HFFc6 (cell line): ENCODE data around the gene PCDHGA8. TPM values are rescaled to one million over a fixed set of nuclear protein-coding genes. Genes with fewer than 3 reads are reported as not detected.

Experiments used
- DNase-seq: peaks from one replicate; pipeline ENCODE4 v3.0.0-alpha.2; 2018
- H3K27ac Mint-ChIP-seq: 2 replicates; pipeline ENCODE4 v1.8.0; 2020; ENCODE audit warnings: mild to moderate bottlenecking, mixed read lengths
- H3K27me3 Mint-ChIP-seq: 2 replicates; pipeline ENCODE4 v1.8.0; 2021; ENCODE audit warnings: mild to moderate bottlenecking, moderate library complexity, mixed read lengths; ENCODE audit not compliant: insufficient read depth
- H3K36me3 Mint-ChIP-seq: 2 replicates; pipeline ENCODE4 v1.8.0; 2021; ENCODE audit warnings: low read depth, mixed read lengths
- H3K4me1 Mint-ChIP-seq: 2 replicates; pipeline ENCODE4 v1.8.0; 2020; ENCODE audit warnings: low read depth, mixed read lengths
- H3K4me3 Mint-ChIP-seq: 2 replicates; pipeline ENCODE4 v1.8.0; 2020; ENCODE audit warnings: mild to moderate bottlenecking, moderate library complexity, mixed read lengths
- H3K9me3 Mint-ChIP-seq: 2 replicates; pipeline ENCODE4 v1.8.0; 2020; ENCODE audit warnings: mild to moderate bottlenecking, mixed read lengths
- CTCF ChIP-seq: fragments of 200-600 bp; sonication (generic); IDR thresholded peaks from 2 replicates; pipeline ENCODE4 v1.5.0; 2021; ENCODE audit warnings: antibody characterized with exemption, mild to moderate bottlenecking
- total RNA-seq, 6 experiments: library from RNA; stranded (reverse); fragmentation: NEBNext Ultra II Directional; extraction: Animal tissue kit (Norgen Biotek cat#: 25700); gene quantifications; 2 replicates in 1 of 6; 3 replicates in 5 of 6; pipeline ENCODE4 v1.2.3, GENCODE V29; 2021

PCDHGA8 gene
- total RNA-seq, 6 experiments from 2014 or later: 0.52 to 1.0 (median 0.90) TPM

DNA sequence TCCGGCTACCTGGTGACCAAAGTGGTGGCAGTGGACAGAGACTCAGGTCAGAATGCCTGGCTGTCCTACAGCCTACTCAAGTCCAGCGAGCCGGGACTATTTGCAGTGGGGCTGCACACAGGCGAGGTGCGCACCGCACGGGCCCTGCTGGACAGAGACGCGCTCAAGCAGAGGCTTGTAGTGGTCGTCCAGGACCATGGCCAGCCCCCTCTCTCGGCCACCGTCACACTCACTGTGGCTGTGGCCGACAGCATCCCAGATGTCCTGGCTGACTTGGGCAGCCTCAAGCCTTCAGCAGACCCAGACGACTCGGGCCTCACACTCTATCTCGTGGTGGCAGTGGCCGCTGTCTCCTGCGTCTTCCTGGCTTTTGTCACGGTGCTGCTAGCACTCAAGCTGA lies 35.5 kb upstream of the PCDHGA8 start:
- Mint-ChIP-seq H3K9me3 (peaks cover 59% of the 10 kb centered on the region), H3K4me3 (no peak overlapping the region), H3K36me3 (peaks cover 50% of the 10 kb centered on the region), H3K4me1 (peaks cover 12% of the 10 kb centered on the region), H3K27me3 (peaks cover 4% of the 10 kb centered on the region), H3K27ac (no peak overlapping the region)
- no peak for DNase-seq
- no peak for TF ChIP-seq CTCF

- H3K27ac Mint-ChIP-seq: peak within 1 kb of the TSS; percentile 70; the same call in 1 of the 2 replicates
- H3K4me1 Mint-ChIP-seq: peaks cover 22% of the 10 kb centered on the region
Observed at GRCh38 chr5:141359790-141360426, 32.5 kb upstream of the PCDHGA8 start, which contains the start of gene PCDHGB2. Gene PCDHGB2 (plus strand): TSS chr5:141359994. CDS start chr5:141360136, 142 bp downstream.

DNA sequence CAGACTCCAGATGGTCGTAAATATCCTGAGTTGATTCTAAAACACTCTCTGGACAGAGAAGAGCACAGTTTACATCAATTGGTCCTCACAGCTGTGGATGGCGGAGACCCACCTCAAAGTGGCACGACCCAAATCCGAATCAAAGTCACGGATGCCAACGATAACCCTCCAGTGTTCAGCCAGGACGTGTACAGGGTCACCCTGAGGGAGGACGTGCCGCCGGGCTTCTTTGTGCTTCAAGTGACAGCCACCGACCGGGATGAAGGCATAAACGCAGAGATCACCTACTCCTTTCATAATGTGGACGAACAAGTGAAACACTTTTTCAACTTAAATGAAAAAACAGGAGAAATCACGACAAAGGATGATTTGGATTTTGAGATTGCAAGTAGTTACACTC lies 31.7 kb upstream of the PCDHGA8 start:
- Mint-ChIP-seq H3K4me1 (peaks cover 22% of the 10 kb centered on the region), H3K36me3 (peaks cover 59% of the 10 kb centered on the region), H3K27ac (no peak overlapping the region), H3K27me3 (peaks cover 2% of the 10 kb centered on the region), H3K4me3 (peak overlapping the region; percentile 86; the same call in 1 of the 2 replicates), H3K9me3 (peaks cover 69% of the 10 kb centered on the region)
- no peak for DNase-seq
- TF ChIP-seq CTCF: no peak

More at GRCh38 chr5:141359790-141360426, 32.5 kb upstream of the PCDHGA8 start, which contains the start of gene PCDHGB2:
- peaks cover 59% of the 10 kb centered on the region for H3K36me3 Mint-ChIP-seq
- peaks cover 69% of the 10 kb centered on the region for H3K9me3 Mint-ChIP-seq
- TF ChIP-seq CTCF: peak; percentile 76
- H3K4me3 Mint-ChIP-seq: peak within 1 kb of the TSS; percentile 86
- peak; percentile 41 for DNase-seq
- peaks cover 2% of the 10 kb centered on the region for H3K27me3 Mint-ChIP-seq

DNA sequence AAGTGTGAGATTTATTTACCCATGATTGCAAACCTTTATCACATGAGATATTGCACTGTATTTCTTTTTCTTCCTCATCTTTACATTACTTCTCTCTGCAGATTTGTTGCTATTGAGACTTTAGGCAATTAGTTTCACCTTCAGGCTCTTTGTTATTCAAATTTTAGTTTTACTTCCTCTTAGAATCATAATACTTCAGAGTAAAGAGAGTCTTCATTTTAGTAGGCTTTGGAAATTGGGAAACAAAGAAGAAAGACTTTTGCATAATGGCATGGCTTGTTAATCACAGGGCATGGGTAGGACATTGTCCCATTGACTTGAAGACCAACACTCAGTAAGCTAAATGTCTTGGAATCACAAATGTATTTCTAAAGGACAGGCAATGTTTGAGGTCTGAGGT lies 29.7 kb upstream of the PCDHGA8 start:
- no peak for TF ChIP-seq CTCF
- H3K36me3 Mint-ChIP-seq: peaks cover 54% of the 10 kb centered on the region
- peaks cover 66% of the 10 kb centered on the region for H3K9me3 Mint-ChIP-seq
- DNase-seq: no peak
- no peak overlapping the region for H3K27ac Mint-ChIP-seq
- H3K4me1 Mint-ChIP-seq: peaks cover 22% of the 10 kb centered on the region
- H3K4me3 Mint-ChIP-seq: peak overlapping the region; percentile 42
- peaks cover 4% of the 10 kb centered on the region for H3K27me3 Mint-ChIP-seq

DNA sequence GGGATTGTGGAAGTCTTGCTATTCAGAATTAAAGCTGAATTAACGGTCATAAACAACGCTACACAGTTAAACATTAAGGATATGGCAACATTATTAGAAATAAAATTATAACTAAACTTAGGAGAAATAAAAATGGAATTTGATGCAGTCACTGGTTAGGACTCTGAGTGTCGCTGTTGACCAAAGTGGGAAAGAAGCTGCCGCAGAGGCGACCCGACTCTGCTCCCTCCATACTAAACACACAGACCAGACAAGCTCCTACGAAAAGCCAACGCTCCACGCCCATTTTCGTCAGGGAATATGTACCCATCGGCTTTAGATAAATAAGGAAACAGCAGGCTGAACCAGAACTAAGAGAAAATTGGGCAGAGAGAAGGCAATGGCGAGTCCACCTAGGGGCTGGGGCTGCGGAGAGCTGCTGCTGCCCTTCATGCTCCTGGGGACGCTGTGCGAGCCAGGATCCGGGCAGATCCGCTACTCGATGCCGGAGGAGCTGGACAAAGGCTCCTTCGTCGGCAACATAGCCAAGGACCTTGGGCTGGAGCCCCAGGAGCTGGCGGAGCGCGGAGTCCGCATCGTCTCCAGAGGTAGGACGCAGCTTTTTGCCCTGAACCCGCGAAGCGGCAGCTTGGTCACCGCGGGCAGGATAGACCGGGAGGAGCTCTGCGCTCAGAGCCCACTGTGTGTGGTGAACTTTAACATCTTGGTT lies 28.3 kb upstream of the PCDHGA8 start, which contains the start of gene PCDHGA5:
Gene PCDHGA5 (plus strand): TSS at position 211 of the 709 bp plus-strand sequence. CDS start 169 bp downstream, at position 380.
- Mint-ChIP-seq H3K36me3 (peaks cover 54% of the 10 kb centered on the region), H3K4me1 (peaks cover 22% of the 10 kb centered on the region), H3K9me3 (peaks cover 66% of the 10 kb centered on the region), H3K4me3 (no peak within 1 kb of the TSS; the same call in 1 of the 2 replicates), H3K27ac (no peak within 1 kb of the TSS), H3K27me3 (peaks cover 4% of the 10 kb centered on the region)
- TF ChIP-seq CTCF: no peak
- no peak for DNase-seq
